Testis (tissue), 2 donors: Measurements from ENCODE around the gene ZNF48.

Experiments used
- POLR2A ChIP-seq: fragments of 450-650 bp; IDR thresholded peaks from one replicate; pipeline ENCODE4 v1.6.1; 2017; ENCODE audit warnings: antibody characterized with exemption, mild to moderate bottlenecking, moderate library complexity
- TF ChIP-seq, protein P1 (sequence below), 3 experiments: fragments of 450-650 bp in 2 of 3; fragments of 200-600 bp in 1 of 3; sonication (generic) in 1 of 3; IDR thresholded peaks; one replicate each; pipeline ENCODE4 v1.5.1; 2016 to 2019; ENCODE audit warnings: antibody characterized with exemption in 3 of 3, mild to moderate bottlenecking in 2 of 3, moderate library complexity in 1 of 3

GRCh38 chr16:30355144-30355953 is 39.9 kb upstream of the ZNF48 start, which contains the start of gene CD2BP2:
- TF ChIP-seq, protein P1, sequence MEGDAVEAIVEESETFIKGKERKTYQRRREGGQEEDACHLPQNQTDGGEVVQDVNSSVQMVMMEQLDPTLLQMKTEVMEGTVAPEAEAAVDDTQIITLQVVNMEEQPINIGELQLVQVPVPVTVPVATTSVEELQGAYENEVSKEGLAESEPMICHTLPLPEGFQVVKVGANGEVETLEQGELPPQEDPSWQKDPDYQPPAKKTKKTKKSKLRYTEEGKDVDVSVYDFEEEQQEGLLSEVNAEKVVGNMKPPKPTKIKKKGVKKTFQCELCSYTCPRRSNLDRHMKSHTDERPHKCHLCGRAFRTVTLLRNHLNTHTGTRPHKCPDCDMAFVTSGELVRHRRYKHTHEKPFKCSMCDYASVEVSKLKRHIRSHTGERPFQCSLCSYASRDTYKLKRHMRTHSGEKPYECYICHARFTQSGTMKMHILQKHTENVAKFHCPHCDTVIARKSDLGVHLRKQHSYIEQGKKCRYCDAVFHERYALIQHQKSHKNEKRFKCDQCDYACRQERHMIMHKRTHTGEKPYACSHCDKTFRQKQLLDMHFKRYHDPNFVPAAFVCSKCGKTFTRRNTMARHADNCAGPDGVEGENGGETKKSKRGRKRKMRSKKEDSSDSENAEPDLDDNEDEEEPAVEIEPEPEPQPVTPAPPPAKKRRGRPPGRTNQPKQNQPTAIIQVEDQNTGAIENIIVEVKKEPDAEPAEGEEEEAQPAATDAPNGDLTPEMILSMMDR (IDR thresholded peaks at IDR 0.05): no peak
- no peak for TF ChIP-seq POLR2A
